Uterus (tissue), 4 donors: ENCODE measurements around the gene SLC2A2. TPM values are rescaled to one million over a fixed set of nuclear protein-coding genes. Genes with fewer than 3 reads are reported as not detected.

ENCODE experiments used
- DNase-seq, 2 donors: peaks; one replicate each; pipeline ENCODE4 v3.0.0-alpha.2; 2019 to 2020
- H3K27ac ChIP-seq, 2 donors: fragments of 200-600 bp; sonication (generic); 1 replicate in 1 of 2; 2 replicates in 1 of 2; pipeline ENCODE4 v1.5.1; 2016 to 2018
- H3K27me3 ChIP-seq, 2 donors: fragments of 200-600 bp; sonication (generic); one replicate each; pipeline ENCODE4 v1.5.1; 2018 to 2019; ENCODE audit warnings: control low read depth in 1 of 2
- H3K36me3 ChIP-seq, 2 donors: fragments of 200-600 bp; sonication (generic); one replicate each; pipeline ENCODE4 v1.5.1; 2019; ENCODE audit warnings: control low read depth in 1 of 2
- H3K4me1 ChIP-seq, 2 donors: fragments of 200-600 bp; sonication (generic); one replicate each; pipeline ENCODE4 v1.5.1; 2018 to 2019; ENCODE audit warnings: control low read depth in 1 of 2
- H3K4me3 ChIP-seq, 2 donors: fragments of 200-600 bp; sonication (generic); 1 replicate in 1 of 2; 2 replicates in 1 of 2; pipeline ENCODE4 v1.5.1; 2018 to 2019; ENCODE audit warnings: mild to moderate bottlenecking in 1 of 2
- H3K9me3 ChIP-seq, 2 donors: fragments of 200-600 bp; sonication (generic); one replicate each; pipeline ENCODE4 v1.5.1; 2019; ENCODE audit warnings: control low read depth in 1 of 2
- CTCF ChIP-seq, 4 experiments: fragments of 200-600 bp in 2 of 4; fragments of 450-650 bp in 2 of 4; sonication (generic) in 2 of 4; IDR thresholded peaks; one replicate each; pipeline ENCODE4 v1.5.1; 2016 to 2019; ENCODE audit warnings: antibody characterized with exemption in 4 of 4, mild to moderate bottlenecking in 2 of 4, moderate library complexity in 1 of 4
- POLR2A ChIP-seq, 2 donors: fragments of 450-650 bp; IDR thresholded peaks; one replicate each; pipeline ENCODE4 v1.6.1; 2016; ENCODE audit warnings: antibody characterized with exemption in 2 of 2, mild to moderate bottlenecking in 1 of 2, moderate library complexity in 1 of 2
- intact Hi-C: fragments of 100-400 bp; cut with DNase I; formaldehyde crosslinking; loops from one replicate; pipeline ENCODE4 v1.15.1; 2023; ENCODE audit warnings: low total_unique reads
- total RNA-seq, 4 donors: library from RNA; depleted of rRNA in 3 of 4; stranded (reverse); fragments of >200 nt in 3 of 4; gene quantifications; one replicate each; pipeline versions ENCODE4 v1.1.0 to v1.2.4, GENCODE V29; 2014 to 2023
- donor health status: DM: yes; HTN: yes; CAD: no.

Gene SLC2A2
- not detected for total RNA-seq

- Histone ChIP-seq H3K27me3 (no peaks in the 10 kb centered on the region), H3K4me3 (no peak within 1 kb of the TSS), H3K9me3 (no peaks in the 10 kb centered on the region), H3K36me3 (no peaks in the 10 kb centered on the region), H3K27ac (no peak within 1 kb of the TSS), H3K4me1 (no peaks in the 10 kb centered on the region)
- intact Hi-C loops: no loop called here
- no peak for DNase-seq
- no peak for TF ChIP-seq POLR2A (IDR thresholded peaks at IDR 0.05)
Observed at GRCh38 chr3:171026597-171027293, at the start of gene SLC2A2. SLC2A2 (minus strand) TSS chr3:171026720; CDS start chr3:171026670, 50 bp downstream.

- no peaks in the 10 kb centered on the region for H3K9me3 ChIP-seq
- no peaks in the 10 kb centered on the region for H3K4me1 ChIP-seq
- no peak for TF ChIP-seq CTCF (IDR thresholded peaks at IDR 0.05)
- TF ChIP-seq POLR2A (IDR thresholded peaks at IDR 0.05): no peak
- no peaks in the 10 kb centered on the region for H3K27me3 ChIP-seq
- H3K27ac ChIP-seq: no peak overlapping the region
- H3K36me3 ChIP-seq: no peaks in the 10 kb centered on the region
- DNase-seq: no peak
- H3K4me3 ChIP-seq: no peak overlapping the region
- intact Hi-C loops: no loop called here
Observed at GRCh38 chr3:171072432-171072831, 45.9 kb upstream of the SLC2A2 start.

- DNase-seq: no peak
Observed at GRCh38 chr3:171068658-171069057, 42.1 kb upstream of the SLC2A2 start.

GRCh38 chr3:171066206-171066605 is 39.7 kb upstream of the SLC2A2 start:
- DNase-seq: no peak
- no peaks in the 10 kb centered on the region for H3K36me3 ChIP-seq
- no peak overlapping the region for H3K4me3 ChIP-seq
- H3K27me3 ChIP-seq: no peaks in the 10 kb centered on the region
- no peaks in the 10 kb centered on the region for H3K9me3 ChIP-seq
- intact Hi-C loops: no loop called here
- no peak overlapping the region for H3K27ac ChIP-seq
- TF ChIP-seq CTCF (IDR thresholded peaks at IDR 0.05): no peak
- H3K4me1 ChIP-seq: no peaks in the 10 kb centered on the region

More at GRCh38 chr3:171068658-171069057, 42.1 kb upstream of the SLC2A2 start:
- Histone ChIP-seq H3K4me1 (no peaks in the 10 kb centered on the region), H3K36me3 (no peaks in the 10 kb centered on the region), H3K9me3 (no peaks in the 10 kb centered on the region), H3K4me3 (no peak overlapping the region), H3K27me3 (no peaks in the 10 kb centered on the region), H3K27ac (no peak overlapping the region)
- intact Hi-C loops: no loop called here
- no peak for TF ChIP-seq POLR2A (IDR thresholded peaks at IDR 0.05)
- TF ChIP-seq CTCF (IDR thresholded peaks at IDR 0.05): no peak

- no peak overlapping the region for H3K27ac ChIP-seq
- TF ChIP-seq CTCF (IDR thresholded peaks at IDR 0.05) (no peak), POLR2A (IDR thresholded peaks at IDR 0.05) (no peak)
- H3K9me3 ChIP-seq: no peaks in the 10 kb centered on the region
- no peaks in the 10 kb centered on the region for H3K27me3 ChIP-seq
- DNase-seq: no peak
- intact Hi-C loops: no loop called here
- H3K36me3 ChIP-seq: no peaks in the 10 kb centered on the region
- no peak overlapping the region for H3K4me3 ChIP-seq
- H3K4me1 ChIP-seq: no peaks in the 10 kb centered on the region
Observed at GRCh38 chr3:171065732-171066131, 39.2 kb upstream of the SLC2A2 start.
